Measurements from ENCODE around the gene PRELID3B.

The PRELID3B gene

DNA sequence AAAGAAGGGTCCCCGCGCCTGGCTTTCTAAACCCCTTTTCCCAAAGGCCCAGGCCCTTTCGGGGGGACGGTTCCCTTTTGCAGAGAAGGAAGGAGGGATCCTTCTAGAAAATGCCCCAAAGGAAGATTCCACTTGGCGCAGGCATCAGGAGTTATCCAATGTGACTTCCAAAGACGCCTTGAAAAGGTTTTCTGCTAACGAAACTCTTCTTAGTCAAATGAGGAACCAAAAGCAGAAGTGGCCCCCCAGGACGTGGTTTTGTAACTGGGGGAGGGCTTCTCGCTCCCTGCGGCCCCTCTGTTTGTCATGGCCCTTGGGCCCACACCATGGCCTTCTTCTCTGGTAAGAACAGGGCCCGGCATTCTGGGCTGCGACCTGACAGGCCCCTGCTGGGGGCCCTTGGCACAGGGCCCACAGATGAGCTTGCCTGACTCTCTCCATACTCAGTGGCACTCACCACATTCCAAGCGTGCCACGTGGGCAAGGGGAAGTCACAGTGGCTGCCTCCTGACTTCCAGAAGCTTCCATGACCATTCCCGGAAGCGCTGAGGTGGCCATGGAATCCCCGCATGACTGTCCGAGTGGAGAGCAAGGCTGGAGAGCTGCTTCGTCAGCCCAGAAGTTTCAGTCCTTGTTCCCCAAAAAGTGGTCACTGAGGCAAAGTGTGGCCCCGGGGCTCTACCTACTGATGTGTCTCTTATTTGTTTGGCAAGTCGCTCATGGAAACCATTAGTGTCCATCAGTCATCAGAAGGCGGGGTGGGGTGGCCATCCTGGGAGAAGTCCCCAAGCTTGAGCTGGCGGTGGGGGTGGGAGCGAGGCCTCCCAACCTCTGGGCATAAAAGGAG lies 34.7 kb downstream of the PRELID3B start:
- no peak for DNase-seq

GRCh38 chr20:59006864-59007664 lies 35.5 kb downstream of the PRELID3B start, which contains the start of gene CTSZ:
TSS of gene CTSZ (minus strand) at chr20:59007254. CDS start at chr20:59007128, 126 bp downstream.
- peak; percentile 59 for DNase-seq

DNA sequence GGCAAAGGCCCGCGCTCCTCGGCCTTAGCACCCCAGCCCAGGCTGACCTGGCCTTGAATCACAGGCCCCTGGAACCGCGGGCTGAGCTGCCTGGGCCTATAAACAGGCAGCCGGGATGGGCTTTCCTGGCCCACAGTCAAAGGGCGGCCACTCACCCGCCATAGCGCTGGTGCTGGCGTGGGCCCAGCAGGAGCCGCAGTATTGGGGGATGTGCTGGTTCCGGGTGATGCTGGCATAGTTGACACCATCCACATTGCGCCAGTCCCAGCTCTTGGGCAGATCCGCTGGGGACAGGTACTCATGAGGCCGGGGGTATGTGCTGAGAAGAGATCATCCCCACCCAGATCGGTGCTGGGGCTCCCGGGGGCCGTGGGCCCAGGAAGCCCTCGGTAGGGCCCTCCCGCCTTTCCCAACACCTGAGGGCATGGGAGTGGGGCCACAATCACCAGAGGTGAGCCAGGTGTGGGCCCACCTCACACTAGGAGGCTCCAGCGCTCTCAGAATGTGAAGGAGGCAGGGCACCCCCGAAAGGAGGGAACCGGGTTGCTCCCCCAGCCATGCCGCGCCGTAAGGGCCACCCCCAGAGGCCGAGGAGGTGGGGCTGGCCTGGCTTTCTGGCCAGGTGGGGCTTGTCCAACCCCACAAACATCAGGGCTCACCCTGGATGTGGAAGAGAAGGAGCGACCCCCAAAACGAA lies 36.3 kb downstream of the PRELID3B start:
- no peak for DNase-seq

DNA sequence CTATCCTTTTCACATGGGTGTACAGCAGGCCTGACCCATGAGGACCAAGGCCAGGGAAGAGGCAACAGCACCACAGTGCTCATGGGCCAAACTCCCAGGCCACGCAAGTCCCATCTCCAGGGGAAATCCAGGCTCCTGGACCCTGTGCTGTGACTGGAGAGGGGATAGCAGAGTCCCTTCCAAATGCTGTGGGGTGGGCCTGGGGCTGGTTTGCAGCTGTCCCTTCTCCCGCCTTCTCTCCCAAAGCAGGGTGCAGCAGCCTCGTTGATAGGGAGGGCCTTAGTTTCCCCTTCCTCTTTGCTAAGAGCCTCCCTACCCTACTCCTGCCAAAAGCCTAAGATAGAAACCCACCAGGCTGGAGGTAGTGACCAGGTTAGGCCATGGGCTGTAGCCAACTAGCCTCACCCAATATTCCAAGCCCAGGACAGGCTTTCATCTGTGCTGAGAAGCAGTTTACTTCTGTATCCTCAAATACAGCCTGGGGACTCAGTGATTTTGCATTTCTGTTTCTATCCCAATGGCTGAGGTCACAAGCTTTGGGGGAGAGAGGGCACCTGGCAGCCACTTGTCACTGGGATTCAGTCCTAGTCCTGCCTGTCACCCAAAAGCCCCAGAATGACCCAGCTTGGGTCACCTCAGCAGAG lies 36.9 kb downstream of the PRELID3B start:
- DNase-seq: no peak

- DNase-seq: peak; percentile 71
Measured at GRCh38 chr20:59004763-59005522, 37.6 kb downstream of the PRELID3B start.

- DNase-seq: peak; percentile 59
Measured at GRCh38 chr20:59004493-59004762, 38.2 kb downstream of the PRELID3B start.

- DNase-seq: no peak
Measured at GRCh38 chr20:59003836-59004492, 38.6 kb downstream of the PRELID3B start.

- DNase-seq: no peak
Measured at GRCh38 chr20:59002874-59003399, 39.6 kb downstream of the PRELID3B start.

GRCh38 chr20:59002388-59002787 lies 40.2 kb downstream of the PRELID3B start:
- no peak for DNase-seq

DNA sequence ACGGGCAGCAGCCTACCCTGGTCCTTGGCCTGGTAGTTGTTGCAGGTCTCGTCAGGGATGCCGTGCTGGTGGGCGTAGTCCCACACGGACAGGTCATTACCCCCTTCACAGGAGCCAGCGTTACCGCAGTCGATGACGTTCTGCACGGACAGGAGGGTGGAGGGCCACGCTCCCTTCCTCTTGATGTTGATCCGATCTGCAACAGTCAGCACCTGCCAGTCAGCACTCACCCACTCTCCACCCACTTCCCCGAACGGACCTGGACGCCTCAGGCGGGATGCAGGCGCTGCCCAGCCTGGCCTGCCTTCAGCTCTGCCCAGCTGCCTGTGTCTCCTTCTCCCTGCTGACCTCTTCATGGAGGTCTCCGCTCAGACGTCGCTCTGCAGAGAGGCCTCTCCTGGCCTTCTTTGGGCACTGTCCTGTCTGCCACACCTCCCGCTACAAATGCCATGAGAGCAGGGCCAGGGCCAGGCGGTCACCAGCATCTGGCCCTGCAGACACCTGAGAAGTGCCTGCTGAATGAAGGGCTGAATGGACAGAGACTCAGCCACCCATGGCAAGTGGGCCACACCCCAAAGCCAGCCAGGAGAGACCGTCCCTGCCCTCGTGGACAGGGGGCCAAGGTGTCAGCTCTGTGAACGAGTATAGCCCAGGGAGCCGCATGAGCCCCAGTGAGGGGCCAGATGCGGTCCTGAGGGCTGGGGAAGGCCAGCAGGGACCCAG lies 41.0 kb downstream of the PRELID3B start:
- DNase-seq: no peak

DNA sequence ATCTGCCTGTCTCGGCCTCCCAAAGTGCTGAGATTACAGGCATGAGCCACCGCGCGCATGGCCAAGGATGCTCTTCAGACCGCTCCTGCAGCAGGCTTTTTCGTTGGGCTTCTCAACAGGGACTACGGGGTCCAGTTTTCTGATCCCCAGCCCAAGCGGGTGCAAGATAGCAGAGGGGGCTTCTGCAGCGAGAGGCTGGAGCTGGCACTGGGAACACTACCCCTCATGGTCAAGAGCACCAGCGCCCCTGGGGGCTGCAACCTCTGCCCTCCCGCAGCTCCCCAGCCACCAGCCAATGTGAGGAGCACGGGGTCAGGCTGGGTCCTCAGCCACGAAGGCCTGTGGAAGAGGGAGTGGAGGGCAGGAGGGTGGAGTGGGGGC lies 41.5 kb downstream of the PRELID3B start:
- DNase-seq: no peak

- no peak for DNase-seq
Measured at GRCh38 chr20:59000326-59000725, 42.3 kb downstream of the PRELID3B start.

DNA sequence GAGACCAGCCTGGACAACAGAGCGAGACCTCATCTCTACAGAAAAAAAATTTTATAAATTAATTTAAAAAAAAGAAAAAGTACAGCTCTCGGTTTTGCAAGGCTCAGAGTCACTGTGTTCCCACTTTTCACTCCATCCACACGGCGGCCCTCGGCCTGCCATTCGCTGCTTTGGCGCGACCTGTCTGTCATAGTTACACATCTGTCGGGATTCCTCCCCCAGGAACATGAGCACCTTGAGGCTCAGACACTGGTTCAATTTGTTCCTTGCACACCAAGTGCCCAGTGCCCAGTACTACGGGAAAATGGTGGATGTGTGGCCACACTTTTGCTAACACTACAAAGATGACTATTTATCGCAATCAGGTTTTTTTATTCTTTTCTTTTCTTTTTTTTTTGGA lies 43.9 kb downstream of the PRELID3B start:
- DNase-seq: no peak

- no peak for DNase-seq
Measured at GRCh38 chr20:58997141-58997770, 45.3 kb downstream of the PRELID3B start.

- no peak for DNase-seq
Measured at GRCh38 chr20:58996226-58996611, 46.4 kb downstream of the PRELID3B start.

DNA sequence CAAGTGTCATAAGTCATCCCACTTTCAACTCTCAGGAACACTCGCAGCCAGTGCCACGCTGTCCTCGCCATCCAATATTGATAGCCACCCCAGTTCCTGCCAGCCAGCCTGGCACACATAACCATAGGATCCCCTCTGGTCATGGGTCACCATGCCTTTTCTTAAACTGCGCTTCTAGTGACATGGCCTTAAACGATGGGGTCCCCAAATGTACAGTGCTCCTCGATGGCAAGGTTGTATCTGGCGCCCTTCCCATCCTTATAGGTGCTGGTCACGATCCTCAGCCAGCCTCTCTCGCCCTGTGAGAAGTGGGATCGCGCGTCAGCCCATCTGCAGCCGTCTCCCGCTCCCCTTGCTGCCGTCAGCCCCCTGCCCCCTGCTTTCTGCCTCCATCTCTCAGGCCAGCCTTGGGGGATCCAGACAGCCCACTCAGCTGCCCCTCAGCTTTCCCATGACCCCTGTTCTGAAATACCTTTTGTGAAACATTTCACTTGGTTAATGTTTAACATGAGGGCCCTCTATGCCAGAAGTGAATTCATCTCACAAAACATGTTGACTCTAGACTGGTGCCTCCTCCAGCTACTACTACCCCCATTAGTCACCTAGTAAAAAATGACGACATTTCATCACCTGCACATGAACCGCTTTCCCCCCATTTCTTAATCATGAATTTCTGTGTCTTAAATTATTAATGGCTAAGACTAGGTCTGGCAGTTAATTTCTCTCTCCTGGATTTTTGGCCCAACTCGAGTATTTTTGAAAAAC lies 46.9 kb downstream of the PRELID3B start:
- DNase-seq: no peak

- DNase-seq: no peak
Measured at GRCh38 chr20:58994390-58995159, 48.0 kb downstream of the PRELID3B start.

All from CD4-positive, alpha-beta T cell treated with Interleukin-6 for 4 hours (primary cell).